ENCODE data around the gene PXDN.
"Not testable (repeated sequence)": the region's sequence is repeated elsewhere in the genome, so short reads cannot be mapped to it uniquely, and the experiment has no call there.

PXDN gene

GRCh38 chr2:1697601-1698000 is 46.7 kb downstream of the PXDN start:
- DNase-seq, result no peak

- no peak for DNase-seq
Observed at GRCh38 chr2:1696472-1696871, 47.8 kb downstream of the PXDN start.

- no peak for DNase-seq
Observed at GRCh38 chr2:1694371-1695271, 49.7 kb downstream of the PXDN start.

GRCh38 chr2:1693723-1694122 is 50.6 kb downstream of the PXDN start:
- no peak for DNase-seq

GRCh38 chr2:1692342-1692741 is 52.0 kb downstream of the PXDN start:
- no peak for DNase-seq

GRCh38 chr2:1691366-1691765 is 52.9 kb downstream of the PXDN start:
- DNase-seq, result no peak

- no peak for DNase-seq
Observed at GRCh38 chr2:1690056-1690775, 54.1 kb downstream of the PXDN start.

- no peak for DNase-seq
Observed at GRCh38 chr2:1688859-1689258, 55.5 kb downstream of the PXDN start.

- DNase-seq, result no peak
Observed at GRCh38 chr2:1688161-1688560, 56.2 kb downstream of the PXDN start.

GRCh38 chr2:1687254-1687653 is 57.1 kb downstream of the PXDN start:
- DNase-seq, result no peak

GRCh38 chr2:1686784-1687105 is 57.6 kb downstream of the PXDN start:
- no peak for DNase-seq

- no peak for DNase-seq
Observed at GRCh38 chr2:1685957-1686783, 58.1 kb downstream of the PXDN start.

GRCh38 chr2:1685078-1685956 is 59.0 kb downstream of the PXDN start:
- DNase-seq, result no peak

GRCh38 chr2:1683297-1683696 is 61.0 kb downstream of the PXDN start:
- no peak for DNase-seq

GRCh38 chr2:1682181-1682440 is 62.2 kb downstream of the PXDN start:
- DNase-seq, result no peak

GRCh38 chr2:1681323-1682180 is 62.8 kb downstream of the PXDN start:
- no peak for DNase-seq

- no peak for DNase-seq
Observed at GRCh38 chr2:1681017-1681318, 63.3 kb downstream of the PXDN start.

GRCh38 chr2:1680222-1681016 is 63.9 kb downstream of the PXDN start:
- DNase-seq, result no peak

GRCh38 chr2:1679488-1680039 is 64.8 kb downstream of the PXDN start:
- DNase-seq, result not testable (repeated sequence)

GRCh38 chr2:1679065-1679464 is 65.2 kb downstream of the PXDN start:
- not testable (repeated sequence) for DNase-seq

GRCh38 chr2:1678609-1679008 is 65.7 kb downstream of the PXDN start:
- no peak for DNase-seq
